Activated CD4-positive, alpha-beta T cell treated with anti-CD3 and anti-CD28 coated beads, Interleukin-2, amount 50 U/mL, for 16 hours (primary cell): ENCODE measurements around the gene MALRD1.

Experiments
- DNase-seq: peaks from one replicate; pipeline ENCODE4 v3.0.0-alpha.2; 2020

Gene MALRD1

GRCh38 chr10:19659920-19660655 is 611.5 kb downstream of the MALRD1 start:
- no peak for DNase-seq

GRCh38 chr10:19663344-19663743 is 614.7 kb downstream of the MALRD1 start:
- DNase-seq, result no peak

- DNase-seq, result no peak
Observed at GRCh38 chr10:19668116-19668515, 619.5 kb downstream of the MALRD1 start.

DNA sequence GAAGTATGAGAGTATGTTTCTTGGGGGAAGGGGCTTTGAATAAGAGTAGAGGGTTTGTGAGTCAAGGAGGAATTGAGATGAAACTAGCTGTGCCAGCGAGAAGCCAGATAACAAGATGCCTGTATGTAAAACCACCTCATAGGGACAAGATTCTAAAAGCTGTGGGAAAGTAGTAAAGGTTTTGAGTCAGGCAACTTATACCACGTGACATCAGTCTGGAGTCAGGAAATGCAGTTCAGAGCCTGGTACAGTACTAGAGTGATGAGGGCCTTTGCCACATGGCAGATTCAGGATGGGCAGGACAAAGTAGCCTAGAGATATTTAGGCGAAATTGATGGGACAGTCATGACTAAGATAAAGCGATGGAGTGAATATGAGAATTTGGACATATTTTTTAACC is 627.5 kb downstream of the MALRD1 start:
- DNase-seq, result no peak

DNA sequence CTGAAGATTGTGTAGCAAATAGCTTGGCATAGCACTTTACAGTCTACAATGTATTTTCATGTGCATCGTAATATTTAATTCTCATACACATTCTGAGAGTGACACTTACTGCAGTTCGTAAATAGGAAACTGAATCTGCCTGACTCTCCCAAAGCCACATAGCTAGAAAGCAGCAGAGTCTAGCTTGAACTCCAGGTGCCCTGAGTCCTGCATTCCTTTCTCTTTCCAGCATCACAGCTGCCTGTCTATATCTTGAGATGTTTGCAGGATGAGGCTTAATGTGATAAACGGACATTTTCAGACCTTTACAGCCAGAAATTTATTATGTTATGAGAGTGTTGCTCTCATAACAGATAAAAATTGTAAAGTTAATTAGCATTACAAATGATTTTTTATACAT is 634.8 kb downstream of the MALRD1 start:
- no peak for DNase-seq

- no peak for DNase-seq
Observed at GRCh38 chr10:19683960-19684359, 635.4 kb downstream of the MALRD1 start.

- no peak for DNase-seq
Observed at GRCh38 chr10:19688344-19688743, 639.7 kb downstream of the MALRD1 start.

GRCh38 chr10:19689231-19689630 is 640.6 kb downstream of the MALRD1 start:
- DNase-seq, result no peak

- no peak for DNase-seq
Observed at GRCh38 chr10:19699299-19699698, 650.7 kb downstream of the MALRD1 start.

- no peak for DNase-seq
Observed at GRCh38 chr10:19701427-19702052, 652.9 kb downstream of the MALRD1 start.

- DNase-seq, result no peak
Observed at GRCh38 chr10:19702215-19702614, 653.6 kb downstream of the MALRD1 start.

- DNase-seq, result no peak
Observed at GRCh38 chr10:19704544-19704943, 655.9 kb downstream of the MALRD1 start.

GRCh38 chr10:19705250-19705649 is 656.6 kb downstream of the MALRD1 start:
- no peak for DNase-seq

- DNase-seq, result no peak
Observed at GRCh38 chr10:19706904-19707303, 658.3 kb downstream of the MALRD1 start.

- no peak for DNase-seq
Observed at GRCh38 chr10:19707376-19707775, 658.8 kb downstream of the MALRD1 start.

- DNase-seq, result no peak
Observed at GRCh38 chr10:19708031-19708430, 659.4 kb downstream of the MALRD1 start.

DNA sequence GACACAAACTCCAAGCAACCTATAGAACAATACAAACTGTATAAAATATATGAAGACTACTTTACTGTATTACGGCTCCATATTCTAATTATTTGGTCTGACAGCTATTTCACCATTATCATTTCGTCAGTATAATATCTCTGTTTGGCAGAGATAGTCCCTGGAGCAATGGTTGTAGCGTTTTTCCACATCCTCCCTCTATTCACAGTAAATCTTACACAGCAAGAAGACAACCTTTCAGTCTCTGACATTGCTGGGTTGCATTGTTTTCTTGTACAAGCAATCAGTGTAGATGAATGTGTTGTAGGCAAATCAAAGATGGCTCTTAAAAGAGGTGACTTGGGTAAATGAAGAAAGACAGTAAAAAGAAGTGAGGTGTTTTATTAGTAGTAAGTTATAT is 662.0 kb downstream of the MALRD1 start:
- DNase-seq, result no peak

DNA sequence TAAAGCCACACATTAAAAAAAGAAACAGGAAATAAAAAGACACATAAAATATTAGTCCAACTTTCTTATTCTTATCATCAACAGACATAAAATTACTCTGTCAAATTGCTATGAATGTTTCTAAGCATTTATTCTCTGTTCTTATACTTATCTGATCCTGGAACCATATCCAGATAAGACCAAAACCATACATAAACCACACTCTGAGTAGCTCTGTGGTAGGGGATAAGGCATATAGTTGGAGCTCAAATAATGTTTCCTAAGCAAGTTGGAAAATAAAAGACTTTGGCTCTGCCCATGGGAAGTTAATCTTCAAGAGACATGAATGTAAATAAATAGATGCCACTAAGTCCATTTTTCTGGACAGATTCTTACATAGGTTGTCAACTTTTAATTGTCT is 664.6 kb downstream of the MALRD1 start:
- DNase-seq, result no peak

DNA sequence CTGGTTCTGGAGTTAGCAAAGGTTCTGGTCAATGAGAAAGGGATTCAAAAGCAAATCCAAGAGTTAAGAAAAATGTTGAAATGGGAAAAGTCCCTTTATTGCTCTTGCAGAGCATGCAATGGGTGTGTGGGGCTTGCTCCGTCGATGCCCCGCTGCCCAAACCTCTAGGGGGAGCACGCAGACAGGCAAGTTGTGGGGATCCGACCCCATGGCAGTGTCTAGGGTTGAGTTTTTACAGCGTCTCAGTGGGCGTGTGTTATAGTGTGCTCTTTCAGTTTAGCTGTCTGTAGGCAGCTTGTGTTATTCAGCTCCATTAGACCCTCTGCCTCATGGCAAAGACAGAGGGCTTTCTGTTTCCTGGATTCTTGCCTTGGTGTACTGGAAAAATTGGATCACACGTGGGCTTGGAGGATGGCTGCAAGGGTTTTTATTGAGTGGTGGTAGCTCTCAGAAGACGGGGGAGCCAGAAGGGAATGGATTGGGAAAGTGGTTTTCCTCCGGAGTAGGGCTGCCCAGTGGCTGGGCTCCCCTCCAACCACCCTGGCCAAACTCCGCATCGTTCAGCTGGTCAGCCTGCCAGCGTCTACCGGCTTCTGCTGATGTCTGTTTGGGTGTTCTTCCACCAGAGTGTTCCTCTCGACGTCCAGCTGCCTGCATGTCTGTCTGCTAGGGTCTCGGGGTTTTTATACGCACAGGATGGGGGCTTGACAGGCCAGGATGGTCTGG is 665.4 kb downstream of the MALRD1 start:
- DNase-seq, result no peak

GRCh38 chr10:19719284-19719683 is 670.7 kb downstream of the MALRD1 start:
- no peak for DNase-seq

DNA sequence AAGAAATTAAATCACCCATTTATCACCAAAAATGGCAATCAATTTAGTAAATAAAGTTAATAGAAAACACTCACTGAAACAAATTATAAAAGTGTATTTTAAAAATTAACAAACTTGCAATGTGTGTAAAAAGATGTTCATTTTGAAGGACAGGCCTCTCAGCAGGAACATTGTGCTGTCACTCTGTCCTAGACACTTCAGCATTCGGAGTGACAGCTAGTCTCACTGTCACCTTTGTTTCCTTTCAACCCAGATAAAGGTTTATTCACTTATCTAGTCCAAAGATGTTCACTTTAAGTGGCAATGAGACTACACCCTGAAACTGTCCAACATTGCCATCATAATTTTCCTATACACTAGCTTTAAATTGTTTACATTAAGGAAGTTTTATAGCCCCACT is 675.7 kb downstream of the MALRD1 start:
- no peak for DNase-seq

- no peak for DNase-seq
Observed at GRCh38 chr10:19728376-19728775, 679.8 kb downstream of the MALRD1 start.

GRCh38 chr10:19728964-19729363 is 680.4 kb downstream of the MALRD1 start:
- no peak for DNase-seq
